WTC11 (cell line): Measurements from ENCODE around the gene EGFR.

ENCODE experiments used
- ARID4B ChIP-seq: sonication (generic); formaldehyde crosslinking; IDR thresholded peaks from 2 replicates; pipeline ENCODE4 v1.8.0; 2023; ENCODE audit warnings: missing genetic modification reagents, mild to moderate bottlenecking, borderline replicate concordance
- CTCF ChIP-seq: fragments of 200-600 bp; IDR thresholded peaks from 2 replicates; pipeline ENCODE4 v1.8.0; 2022; ENCODE audit warnings: antibody characterized with exemption
- JUN ChIP-seq: sonication (generic); formaldehyde crosslinking; IDR thresholded peaks from 2 replicates; pipeline ENCODE4 v1.8.0; 2023; ENCODE audit warnings: mild to moderate bottlenecking, missing genetic modification reagents
- MAX ChIP-seq: sonication (generic); formaldehyde crosslinking; IDR thresholded peaks from 2 replicates; pipeline ENCODE4 v1.8.0; 2022; ENCODE audit warnings: mild to moderate bottlenecking, missing genetic modification reagents
- TEAD4 ChIP-seq: sonication (generic); formaldehyde crosslinking; IDR thresholded peaks from 2 replicates; pipeline ENCODE4 v1.8.0; 2022; ENCODE audit warnings: mild to moderate bottlenecking, missing genetic modification reagents
- ZNF138 ChIP-seq: sonication (generic); formaldehyde crosslinking; conservative IDR thresholded peaks from 2 replicates; pipeline ENCODE4 v1.8.1; 2022; ENCODE audit warnings: mild to moderate bottlenecking, moderate library complexity, missing genetic modification reagents
- ZNF512 ChIP-seq: sonication (generic); formaldehyde crosslinking; IDR thresholded peaks from 2 replicates; pipeline ENCODE4 v1.8.1; 2022; ENCODE audit warnings: missing genetic modification reagents, borderline replicate concordance

GRCh38 chr7:55127135-55127551, 108.3 kb downstream of the EGFR start:
- TF ChIP-seq ZNF138 (no peak), MAX (CRISPR knock-in tag) (no peak), CTCF (no peak), JUN (CRISPR knock-in tag) (no peak), TEAD4 (no peak), ZNF512 (CRISPR knock-in tag) (no peak), ARID4B (no peak)
